ENCODE measurements around the gene PGLYRP1. TPM values are rescaled to one million over a fixed set of nuclear protein-coding genes. Genes with fewer than 3 reads are reported as not detected.

PGLYRP1 gene
- polyA plus RNA-seq, 1 donor: 0.07 TPM

DNA sequence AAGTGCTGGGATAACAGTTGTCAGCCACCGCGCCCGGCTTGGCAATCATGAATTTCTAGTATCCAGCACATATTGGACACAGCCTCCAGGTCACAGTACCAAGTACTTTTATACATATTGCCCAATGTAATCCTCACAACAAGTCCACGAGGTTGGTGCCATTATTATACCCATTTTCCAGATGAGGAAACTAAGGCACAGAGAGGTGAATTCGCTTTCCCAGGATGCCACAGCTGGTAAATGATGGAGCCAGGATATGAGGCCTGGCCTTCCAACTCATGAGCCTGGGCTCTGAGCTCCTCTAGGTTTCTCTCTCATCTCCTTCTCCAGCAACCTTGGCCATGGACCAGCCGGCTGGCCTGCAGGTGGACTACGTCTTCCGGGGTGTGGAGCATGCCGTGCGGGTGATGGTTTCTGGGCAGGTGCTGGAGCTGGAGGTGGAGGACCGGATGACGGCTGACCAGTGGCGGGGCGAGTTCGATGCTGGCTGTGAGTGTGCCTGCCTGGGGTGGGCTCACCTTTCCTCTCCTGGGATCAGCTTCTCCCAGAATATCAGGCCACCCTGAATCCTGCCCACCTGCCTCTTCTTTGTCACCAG, 20.1 kb downstream of the PGLYRP1 start:
- H3K4me3 ChIP-seq (ENCODE audit: low read length): no peak overlapping the region
- no peak overlapping the region for H3K27ac ChIP-seq (ENCODE audit: low read length)
- peaks cover 19% of the 10 kb centered on the region for H3K36me3 ChIP-seq (ENCODE audit: control insufficient read depth, insufficient read depth, low read length)
- DNase-seq: no peak
- no peaks in the 10 kb centered on the region for H3K9me3 ChIP-seq (ENCODE audit: control insufficient read depth, low read depth, low read length)
- peaks cover 16% of the 10 kb centered on the region for H3K27me3 ChIP-seq (ENCODE audit: control insufficient read depth, insufficient read depth, low read length)
- no CpG with 5 or more reads among the region's 15 CpGs for WGBS (ENCODE audit: insufficient coverage, low lambda C conversion rate)
- H3K4me1 ChIP-seq (ENCODE audit: control insufficient read depth, insufficient read depth, low read length): no peaks in the 10 kb centered on the region

DNA sequence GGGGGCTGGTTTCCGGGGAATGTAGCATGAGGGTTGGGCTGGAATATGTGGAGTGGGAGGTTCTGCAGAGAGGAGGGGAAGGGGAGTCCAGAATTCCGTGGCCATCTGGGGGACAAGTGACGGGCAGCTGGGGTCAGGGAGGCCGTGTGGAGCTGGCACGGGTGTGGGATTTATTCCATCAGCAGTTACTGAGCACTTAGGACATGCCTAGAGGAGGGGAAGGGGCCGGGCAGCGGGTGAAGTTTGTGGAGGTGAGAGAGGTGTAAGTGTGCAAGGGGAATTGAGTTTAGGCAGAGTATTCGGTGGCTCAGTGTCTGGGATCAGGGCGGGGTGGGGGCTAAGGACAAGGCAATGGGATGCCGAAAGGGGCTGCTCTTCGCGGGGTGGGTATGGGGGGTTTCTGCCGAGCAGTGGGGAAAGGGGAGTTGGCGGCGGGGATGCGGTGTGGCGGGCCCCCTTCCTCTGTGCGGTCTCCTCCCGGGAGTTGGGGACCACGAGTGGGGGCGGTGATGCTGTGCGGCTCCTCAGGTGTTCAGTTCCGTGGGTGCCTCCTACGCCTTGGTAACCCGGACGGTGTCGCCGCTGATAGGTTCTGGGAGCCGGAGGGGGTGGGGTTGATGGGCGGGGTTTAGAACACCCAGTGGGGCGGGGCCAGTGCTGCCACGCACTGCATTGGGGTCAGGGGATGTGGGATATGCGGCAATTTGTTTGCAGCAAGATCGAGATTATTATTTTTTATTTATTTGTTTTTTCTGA, 22.2 kb downstream of the PGLYRP1 start:
- H3K4me3 ChIP-seq (ENCODE audit: low read length): peak overlapping the region; percentile 11
- no peaks in the 10 kb centered on the region for H3K9me3 ChIP-seq (ENCODE audit: control insufficient read depth, low read depth, low read length)
- H3K27me3 ChIP-seq (ENCODE audit: control insufficient read depth, insufficient read depth, low read length): peaks cover 16% of the 10 kb centered on the region
- H3K4me1 ChIP-seq (ENCODE audit: control insufficient read depth, insufficient read depth, low read length): peaks cover 4% of the 10 kb centered on the region
- no peak overlapping the region for H3K27ac ChIP-seq (ENCODE audit: low read length)
- H3K36me3 ChIP-seq (ENCODE audit: control insufficient read depth, insufficient read depth, low read length): peaks cover 9% of the 10 kb centered on the region
- no CpG with 5 or more reads among the region's 34 CpGs for whole genome bisulfite sequencing (ENCODE audit: insufficient coverage, low lambda C conversion rate)
- DNase-seq: peak in 1 of 2 donors; percentile 44

DNA sequence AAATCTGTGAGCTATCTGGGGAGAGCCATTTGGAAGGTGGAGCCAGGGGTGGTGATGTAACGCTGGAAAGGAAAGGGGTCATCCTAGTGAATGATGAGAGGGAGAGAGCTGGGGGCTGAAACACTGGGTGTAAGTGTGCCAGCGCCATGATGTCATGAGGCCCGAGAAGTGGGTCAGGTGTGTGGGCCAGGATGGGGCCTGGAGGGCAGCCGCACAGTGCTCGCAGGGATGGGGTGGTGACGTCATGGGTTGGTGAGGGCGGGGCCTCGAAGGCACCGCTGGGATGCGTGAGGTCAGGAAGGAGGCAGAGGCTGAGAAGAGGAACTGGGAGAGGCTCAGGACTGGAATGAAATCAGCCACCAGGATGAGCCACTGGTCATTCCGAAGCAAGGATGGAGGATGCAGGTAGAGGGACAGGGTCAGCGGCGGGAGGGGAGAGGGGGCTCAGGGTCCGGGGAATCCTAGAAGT, 23.2 kb downstream of the PGLYRP1 start:
- peaks cover 16% of the 10 kb centered on the region for H3K27me3 ChIP-seq (ENCODE audit: control insufficient read depth, insufficient read depth, low read length)
- no peaks in the 10 kb centered on the region for H3K9me3 ChIP-seq (ENCODE audit: control insufficient read depth, low read depth, low read length)
- H3K36me3 ChIP-seq (ENCODE audit: control insufficient read depth, insufficient read depth, low read length): peaks cover 9% of the 10 kb centered on the region
- peaks cover 4% of the 10 kb centered on the region for H3K4me1 ChIP-seq (ENCODE audit: control insufficient read depth, insufficient read depth, low read length)
- no peak overlapping the region for H3K27ac ChIP-seq (ENCODE audit: low read length)
- 43% methylated on average over 1 of the region's 14 CpGs for WGBS (ENCODE audit: insufficient coverage, low lambda C conversion rate)
- H3K4me3 ChIP-seq (ENCODE audit: low read length): no peak overlapping the region
- peak in 1 of 2 donors; percentile 35 for DNase-seq

DNA sequence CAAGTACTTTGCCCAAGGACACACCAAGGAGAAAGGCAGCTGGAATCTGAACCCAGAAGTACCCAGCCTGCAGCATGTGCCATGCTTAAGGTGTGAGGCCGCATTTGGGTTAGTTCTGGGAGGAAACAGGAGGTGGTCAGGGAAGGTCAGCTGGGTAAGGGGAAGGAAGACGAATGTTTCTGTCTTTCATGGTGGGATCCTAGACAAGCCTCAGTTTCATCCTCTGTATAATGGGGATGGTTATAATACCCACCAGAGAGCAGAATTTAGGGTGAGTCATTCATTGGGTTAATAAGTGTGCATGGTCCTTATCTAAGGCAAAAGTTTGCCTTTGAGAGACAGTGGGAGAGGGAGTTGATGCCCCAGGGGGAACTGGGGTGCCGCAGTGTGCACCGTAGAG, 24.0 kb downstream of the PGLYRP1 start:
- H3K36me3 ChIP-seq (ENCODE audit: control insufficient read depth, insufficient read depth, low read length): peaks cover 9% of the 10 kb centered on the region
- H3K27me3 ChIP-seq (ENCODE audit: control insufficient read depth, insufficient read depth, low read length): peaks cover 16% of the 10 kb centered on the region
- H3K4me3 ChIP-seq (ENCODE audit: low read length): no peak overlapping the region
- no CpG with 5 or more reads among the region's 4 CpGs for WGBS (ENCODE audit: insufficient coverage, low lambda C conversion rate)
- no peak for DNase-seq
- H3K9me3 ChIP-seq (ENCODE audit: control insufficient read depth, low read depth, low read length): no peaks in the 10 kb centered on the region
- peaks cover 8% of the 10 kb centered on the region for H3K4me1 ChIP-seq (ENCODE audit: control insufficient read depth, insufficient read depth, low read length)
- H3K27ac ChIP-seq (ENCODE audit: low read length): no peak overlapping the region

DNA sequence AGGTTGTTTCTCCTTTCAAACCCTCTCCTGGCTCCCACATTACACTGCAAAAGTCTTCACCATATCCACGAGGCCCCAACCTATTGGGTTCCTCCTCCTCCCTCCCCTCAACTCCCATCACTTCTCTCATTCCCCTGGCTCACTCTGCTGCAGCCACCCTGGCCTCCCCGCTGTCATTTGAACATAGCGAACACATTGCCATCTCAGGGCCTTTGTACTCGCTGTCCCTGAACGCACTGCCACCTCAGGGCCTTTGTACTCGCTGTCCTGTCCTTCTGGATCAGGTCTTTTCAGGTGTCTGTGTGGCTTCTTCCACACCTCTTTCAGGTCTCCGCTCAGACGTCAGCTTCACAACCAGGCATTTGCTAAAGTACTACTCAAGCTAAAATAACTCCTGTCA, 25.9 kb downstream of the PGLYRP1 start:
- H3K27ac ChIP-seq (ENCODE audit: low read length): no peak overlapping the region
- no peaks in the 10 kb centered on the region for H3K9me3 ChIP-seq (ENCODE audit: control insufficient read depth, low read depth, low read length)
- no peak for DNase-seq
- 100% methylated on average over 2 of the region's 8 CpGs for WGBS (ENCODE audit: insufficient coverage, low lambda C conversion rate)
- peaks cover 16% of the 10 kb centered on the region for H3K27me3 ChIP-seq (ENCODE audit: control insufficient read depth, insufficient read depth, low read length)
- H3K4me1 ChIP-seq (ENCODE audit: control insufficient read depth, insufficient read depth, low read length): peaks cover 8% of the 10 kb centered on the region
- no peak overlapping the region for H3K4me3 ChIP-seq (ENCODE audit: low read length)
- H3K36me3 ChIP-seq (ENCODE audit: control insufficient read depth, insufficient read depth, low read length): no peaks in the 10 kb centered on the region

DNA sequence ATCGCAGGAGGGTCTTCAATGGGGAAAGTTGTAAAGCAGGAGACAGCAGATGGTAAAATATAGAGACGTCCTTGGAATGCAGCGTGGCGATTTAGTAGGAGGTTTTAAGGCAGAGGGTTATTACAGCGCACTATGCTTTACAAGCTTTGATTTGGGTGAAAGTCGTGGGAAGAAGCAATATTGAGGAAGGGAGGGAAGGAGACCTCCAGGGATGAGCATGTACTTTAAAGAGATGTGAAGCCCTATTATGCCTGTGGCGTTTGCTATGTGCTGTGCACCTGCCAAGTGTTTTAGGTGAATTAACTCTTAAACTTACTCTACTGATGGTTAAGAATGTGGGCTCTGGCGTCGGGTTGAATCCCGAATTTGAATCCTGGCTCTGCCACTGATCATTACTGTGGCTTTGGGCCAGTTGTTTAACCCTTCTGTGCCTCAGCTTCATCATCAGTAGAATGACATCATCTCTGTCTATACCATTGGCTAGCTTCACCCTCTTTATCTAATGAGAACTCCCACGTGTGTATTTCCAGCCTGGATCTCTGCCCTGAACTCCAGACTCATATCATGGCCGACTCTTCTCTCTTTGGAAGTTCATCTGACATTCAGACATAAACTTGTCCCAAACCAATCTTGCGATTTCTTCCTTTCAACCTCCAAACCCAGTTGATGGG, 27.0 kb downstream of the PGLYRP1 start:
- Histone ChIP-seq H3K27me3 (ENCODE audit: control insufficient read depth, insufficient read depth, low read length) (peaks cover 15% of the 10 kb centered on the region), H3K27ac (ENCODE audit: low read length) (peak overlapping the region; percentile 18), H3K4me3 (ENCODE audit: low read length) (peak overlapping the region; percentile 72), H3K36me3 (ENCODE audit: control insufficient read depth, insufficient read depth, low read length) (no peaks in the 10 kb centered on the region), H3K4me1 (ENCODE audit: control insufficient read depth, insufficient read depth, low read length) (peaks cover 8% of the 10 kb centered on the region), H3K9me3 (ENCODE audit: control insufficient read depth, low read depth, low read length) (no peaks in the 10 kb centered on the region)
- DNase-seq: peak in 1 of 2 donors; percentile 43
- no CpG with 5 or more reads among the region's 13 CpGs for WGBS (ENCODE audit: insufficient coverage, low lambda C conversion rate)

DNA sequence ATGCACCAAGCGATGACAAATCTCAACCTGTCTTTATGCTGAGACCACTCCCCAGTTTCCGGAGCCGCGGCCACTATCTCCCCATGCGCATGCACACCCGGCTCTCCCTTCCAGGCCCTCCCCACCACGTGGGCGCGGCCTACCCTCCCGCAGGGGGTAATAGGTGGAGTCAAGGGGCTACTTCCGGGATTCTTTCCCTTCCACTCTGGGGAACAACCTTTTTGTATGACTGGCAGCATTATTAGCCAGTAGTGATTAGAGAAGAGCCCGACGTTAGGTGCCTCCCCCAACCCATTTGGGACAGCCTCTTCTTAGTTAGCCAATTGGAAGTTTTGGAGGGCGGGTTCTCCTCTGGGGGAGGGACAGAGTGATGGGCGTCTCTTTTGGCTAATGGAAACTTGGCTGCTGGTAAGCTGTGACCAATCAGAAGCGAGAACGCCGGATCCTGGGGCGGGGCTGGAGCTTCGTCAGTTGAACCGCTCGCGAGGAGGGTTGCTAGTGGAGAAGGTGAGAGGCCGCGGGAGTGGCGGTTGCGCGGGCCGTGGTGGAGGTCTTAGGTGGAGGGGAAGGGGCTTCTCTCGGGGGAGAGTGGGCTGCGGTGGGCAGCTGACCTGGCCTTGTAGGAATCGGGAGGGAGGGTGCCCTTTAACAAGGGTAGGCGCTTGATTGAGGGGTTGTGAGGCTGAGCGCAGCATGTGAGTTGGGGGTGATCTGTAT, 27.7 kb downstream of the PGLYRP1 start, which contains the start of gene CCDC61:
TSS of gene CCDC61 (plus strand) at position 470 of the 717 bp plus-strand sequence. CDS start 7,552 bp downstream, outside the sequence.
- peak within 1 kb of the TSS; percentile 18 for H3K27ac ChIP-seq (ENCODE audit: low read length)
- peak; percentile 98 to 99 for DNase-seq
- peaks cover 8% of the 10 kb centered on the region for H3K4me1 ChIP-seq (ENCODE audit: control insufficient read depth, insufficient read depth, low read length)
- peaks cover 8% of the 10 kb centered on the region for H3K27me3 ChIP-seq (ENCODE audit: control insufficient read depth, insufficient read depth, low read length)
- peak within 1 kb of the TSS; percentile 72 for H3K4me3 ChIP-seq (ENCODE audit: low read length)
- no peaks in the 10 kb centered on the region for H3K9me3 ChIP-seq (ENCODE audit: control insufficient read depth, low read depth, low read length)
- H3K36me3 ChIP-seq (ENCODE audit: control insufficient read depth, insufficient read depth, low read length): no peaks in the 10 kb centered on the region
- WGBS (ENCODE audit: insufficient coverage, low lambda C conversion rate): no CpG with 5 or more reads among the region's 34 CpGs

DNA sequence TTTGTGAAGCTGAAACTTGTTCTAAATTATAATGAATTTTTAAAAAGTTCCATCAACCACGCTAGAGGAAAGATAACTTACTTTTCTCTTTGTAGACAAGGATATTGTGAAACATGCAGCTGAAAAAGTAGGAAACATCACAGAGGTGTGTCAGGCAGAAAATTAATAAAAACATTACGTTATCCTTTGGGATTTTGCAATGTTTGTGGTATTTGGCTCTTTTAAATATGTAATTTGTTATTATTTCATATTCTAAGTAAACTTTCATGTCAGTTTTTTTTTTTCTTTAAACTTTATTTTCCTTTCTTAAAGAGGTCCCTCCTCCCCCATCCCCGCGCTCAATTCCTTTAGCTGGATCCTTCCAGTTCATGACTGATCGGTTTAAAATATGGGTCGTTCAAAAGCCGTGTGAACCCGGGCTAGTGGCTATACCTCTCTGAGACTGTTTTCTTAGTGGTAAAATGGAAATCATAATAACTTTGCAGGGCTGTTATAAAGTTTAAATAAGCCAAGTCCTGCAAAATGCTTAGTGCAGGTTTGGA, 28.3 kb downstream of the PGLYRP1 start:
- Histone ChIP-seq H3K27me3 (ENCODE audit: control insufficient read depth, insufficient read depth, low read length) (peaks cover 5% of the 10 kb centered on the region), H3K36me3 (ENCODE audit: control insufficient read depth, insufficient read depth, low read length) (no peaks in the 10 kb centered on the region), H3K4me3 (ENCODE audit: low read length) (peak overlapping the region; percentile 64), H3K9me3 (ENCODE audit: control insufficient read depth, low read depth, low read length) (no peaks in the 10 kb centered on the region), H3K27ac (ENCODE audit: low read length) (no peak overlapping the region), H3K4me1 (ENCODE audit: control insufficient read depth, insufficient read depth, low read length) (peaks cover 8% of the 10 kb centered on the region)
- WGBS (ENCODE audit: insufficient coverage, low lambda C conversion rate): 28% methylated on average over 3 of the region's 8 CpGs
- no peak for DNase-seq

DNA sequence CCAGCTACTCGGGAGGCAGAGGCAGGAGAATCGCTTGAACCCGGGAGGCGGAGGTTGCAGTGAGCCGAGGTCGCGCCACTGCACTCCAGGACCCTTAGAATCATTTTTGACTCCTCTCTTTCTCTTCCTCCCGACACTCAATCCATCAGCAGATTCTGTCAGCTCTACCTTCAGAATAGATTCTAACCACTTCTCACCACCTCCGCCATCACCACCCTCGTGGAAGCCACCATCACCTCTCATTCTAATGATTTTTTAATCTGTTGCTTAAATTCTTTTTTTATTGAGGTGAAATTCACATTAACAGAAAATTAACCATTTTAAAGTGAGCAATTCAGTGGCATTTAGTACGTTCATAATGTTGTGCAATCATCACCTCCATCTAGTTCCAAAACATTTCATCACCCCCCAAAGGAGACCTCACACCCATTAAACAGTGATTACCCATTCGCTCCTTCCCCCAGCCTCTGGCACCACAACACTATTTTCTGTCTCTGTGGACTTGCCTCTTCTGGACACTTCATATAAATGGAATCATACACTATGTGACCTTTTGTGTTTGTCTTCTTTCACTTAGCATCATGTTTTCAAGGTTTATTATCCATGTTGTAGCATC, 32.6 kb downstream of the PGLYRP1 start:
- DNase-seq: no peak
- WGBS (ENCODE audit: insufficient coverage, low lambda C conversion rate): 90% methylated on average over 2 of the region's 12 CpGs
- Histone ChIP-seq H3K4me3 (ENCODE audit: low read length) (no peak overlapping the region), H3K9me3 (ENCODE audit: control insufficient read depth, low read depth, low read length) (no peaks in the 10 kb centered on the region), H3K27ac (ENCODE audit: low read length) (no peak overlapping the region), H3K36me3 (ENCODE audit: control insufficient read depth, insufficient read depth, low read length) (no peaks in the 10 kb centered on the region), H3K4me1 (ENCODE audit: control insufficient read depth, insufficient read depth, low read length) (peaks cover 4% of the 10 kb centered on the region), H3K27me3 (ENCODE audit: control insufficient read depth, insufficient read depth, low read length) (peaks cover 11% of the 10 kb centered on the region)

Data from large intestine (tissue), 3 donors.